Activated CD8-positive, alpha-beta memory T cell treated with anti-CD3 and anti-CD28 coated beads, Interleukin-2, amount 50 U/mL, for 1 hour (primary cell): ENCODE measurements around the gene TMEM243.
"Not testable (repeated sequence)": the region's sequence is repeated elsewhere in the genome, so short reads cannot be mapped to it uniquely, and the experiment has no call there.

Experiments
- DNase-seq: peaks from one replicate; pipeline ENCODE4 v3.0.0-alpha.2; 2020; ENCODE audit errors: extremely low read depth

The TMEM243 gene, protein sequence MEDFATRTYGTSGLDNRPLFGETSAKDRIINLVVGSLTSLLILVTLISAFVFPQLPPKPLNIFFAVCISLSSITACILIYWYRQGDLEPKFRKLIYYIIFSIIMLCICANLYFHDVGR

DNA sequence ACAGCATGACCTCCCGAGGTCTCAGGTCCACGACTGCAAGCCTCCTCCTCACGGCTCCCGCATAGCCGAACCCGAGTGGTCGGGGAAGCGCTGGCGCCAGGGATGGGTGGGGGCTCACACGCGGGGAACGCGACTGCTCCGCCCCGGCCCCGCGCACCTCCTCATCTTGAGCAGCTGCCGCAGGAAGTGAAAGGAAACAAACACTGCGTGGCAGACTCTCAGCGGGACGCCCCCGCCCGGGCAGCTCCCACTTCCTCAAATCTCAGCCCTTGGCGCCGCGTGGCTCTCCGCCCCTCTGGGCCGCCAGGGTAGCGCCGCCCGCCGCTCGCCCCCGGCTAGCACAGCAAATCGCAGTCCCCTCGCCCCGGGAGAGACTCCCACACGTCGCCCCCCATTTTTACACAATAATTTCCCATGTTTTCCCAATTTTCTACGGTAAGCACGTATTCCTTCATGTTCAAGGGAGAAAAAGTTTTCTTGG is at the start of gene TMEM243:
Gene TMEM243, minus strand, starts transcription at position 188 of the 481 bp plus-strand sequence. CDS start 229 bp downstream, outside the sequence.
- DNase-seq: peak; percentile 66

DNA sequence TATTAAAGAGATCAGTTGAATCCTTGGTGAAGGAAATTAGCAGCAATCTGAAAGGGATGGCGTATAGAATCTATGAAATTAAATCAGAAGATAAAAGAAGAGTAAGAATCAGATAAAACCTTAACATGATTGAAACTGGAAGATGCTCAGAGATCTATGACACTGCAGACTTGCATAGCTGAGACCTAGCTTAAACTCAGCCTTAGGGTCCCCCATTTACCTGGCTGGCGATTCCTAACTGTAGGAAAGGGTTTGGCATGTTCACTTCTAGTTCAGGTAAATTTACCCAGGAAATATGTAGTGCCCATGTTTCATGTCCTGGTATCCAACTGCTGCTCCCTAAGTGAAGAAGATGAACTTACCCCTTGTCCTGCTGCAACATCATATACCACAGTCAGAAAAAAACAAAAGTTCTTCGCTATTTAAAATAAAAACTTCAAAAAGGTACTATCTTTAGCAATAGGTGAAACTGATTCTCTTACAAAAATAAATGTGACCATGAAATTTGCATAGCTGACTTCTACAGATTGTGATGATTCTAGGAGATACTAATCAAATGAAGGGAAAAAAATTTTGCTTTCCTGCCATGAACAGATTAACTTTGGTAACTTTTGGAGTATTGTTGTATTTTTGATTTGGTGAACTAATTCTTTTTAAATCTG is 47.8 kb upstream of the TMEM243 start:
- DNase-seq: no peak

DNA sequence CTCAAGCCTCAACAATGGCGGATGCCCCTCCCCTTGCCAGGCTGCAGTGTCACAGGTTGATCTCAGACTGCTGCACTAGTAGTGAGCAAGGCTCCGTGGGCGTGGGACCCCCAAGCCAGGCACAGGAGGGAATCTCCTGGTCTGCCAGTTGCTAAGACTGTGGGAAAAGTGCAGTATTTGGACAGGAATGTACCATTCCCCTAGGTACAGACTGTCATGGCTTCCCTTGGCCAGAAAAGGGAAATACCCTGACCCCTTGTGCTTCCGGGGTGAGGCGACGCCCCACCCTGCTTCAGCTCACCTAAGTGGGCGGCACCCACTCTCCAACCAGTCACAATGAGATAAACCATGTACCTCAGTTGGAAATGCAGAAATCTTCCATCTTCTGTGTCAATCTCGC is 44.0 kb upstream of the TMEM243 start:
- no peak for DNase-seq

DNA sequence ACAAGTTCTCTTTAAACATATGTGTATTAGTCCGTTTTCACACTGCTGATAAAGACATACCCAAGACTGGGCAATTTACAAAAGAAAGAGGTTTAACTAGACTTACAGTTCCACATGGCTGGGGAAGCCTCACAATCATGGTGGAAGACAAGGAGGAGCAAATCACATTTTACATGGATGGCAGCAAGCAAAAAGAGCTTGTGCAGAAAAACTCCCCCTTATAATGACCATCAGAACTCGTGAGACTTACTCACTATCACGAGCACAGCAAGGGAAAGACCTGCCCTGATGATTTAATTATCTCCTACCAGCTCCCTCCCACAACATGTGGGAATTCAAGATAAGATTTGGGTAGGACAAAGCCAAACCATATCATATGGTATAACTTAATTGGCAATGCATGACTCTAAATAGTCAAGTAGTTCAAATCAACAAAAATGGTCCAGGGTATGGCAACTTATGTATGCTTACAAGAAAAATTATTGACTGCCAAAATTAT is 34.1 kb upstream of the TMEM243 start:
- DNase-seq: no peak

DNA sequence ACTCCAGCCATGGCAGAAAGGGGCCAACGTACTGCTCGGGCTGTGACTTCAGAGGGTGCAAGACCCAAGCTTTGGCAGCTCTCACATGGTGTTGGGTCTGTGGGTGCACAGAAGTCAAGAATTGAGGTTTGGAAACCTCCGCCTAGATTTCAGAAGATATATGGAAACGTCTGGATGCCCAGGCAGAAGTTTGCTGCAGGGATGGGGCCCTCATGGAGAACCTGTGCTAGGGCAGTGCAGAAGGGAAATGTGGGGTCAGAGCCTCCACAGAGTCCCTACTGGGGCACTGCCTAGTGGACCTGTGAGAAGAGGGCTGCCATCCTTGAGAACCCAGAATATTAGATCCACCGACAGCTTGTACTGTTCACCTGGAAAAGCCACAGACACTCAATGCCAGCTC is 26.1 kb upstream of the TMEM243 start:
- DNase-seq: not testable (repeated sequence)

DNA sequence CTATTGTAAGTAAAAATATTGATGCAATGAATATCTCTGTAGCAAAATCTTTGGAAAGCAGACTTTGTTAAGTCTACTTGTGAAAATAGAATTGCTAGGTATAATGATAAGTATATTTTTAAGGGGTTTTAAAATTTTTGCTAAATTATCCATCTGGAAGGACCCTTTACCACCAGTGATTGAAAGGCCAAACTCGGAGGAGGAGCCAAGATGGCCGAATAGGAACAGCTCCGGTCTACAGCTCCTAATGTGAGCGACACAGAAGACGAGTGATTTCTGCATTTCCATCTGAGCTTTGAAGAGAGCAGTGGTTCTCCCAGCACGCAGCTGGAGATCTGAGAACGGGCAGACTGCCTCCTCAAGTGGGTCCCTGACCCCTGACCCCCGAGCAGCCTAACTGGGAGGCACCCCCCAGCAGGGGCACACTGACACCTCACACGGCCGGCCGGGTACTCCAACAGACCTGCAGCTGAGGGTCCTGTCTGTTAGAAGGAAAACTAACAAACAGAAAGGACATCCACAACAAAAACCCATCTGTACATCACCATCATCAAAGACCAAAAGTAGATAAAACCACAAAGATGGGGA is 19.0 kb upstream of the TMEM243 start:
- DNase-seq: not testable (repeated sequence)

DNA sequence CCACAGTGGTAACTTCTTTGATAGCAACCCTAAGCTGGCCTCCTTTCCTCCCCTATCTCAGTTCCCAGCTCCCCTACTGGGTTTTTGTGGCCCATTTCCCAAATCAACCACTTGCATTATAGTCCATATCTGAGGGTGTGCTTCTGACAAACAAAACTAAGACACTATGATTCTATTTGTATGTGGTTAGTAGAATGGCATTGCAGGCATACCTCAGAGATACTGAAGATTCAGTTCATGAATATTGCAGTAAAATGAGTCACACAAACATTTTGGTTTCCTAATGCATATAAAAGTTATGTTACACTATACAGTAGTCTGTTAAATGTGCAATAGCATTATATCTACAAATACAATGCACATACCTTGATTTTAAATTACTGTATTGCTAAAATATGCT is 15.4 kb upstream of the TMEM243 start:
- DNase-seq: no peak

DNA sequence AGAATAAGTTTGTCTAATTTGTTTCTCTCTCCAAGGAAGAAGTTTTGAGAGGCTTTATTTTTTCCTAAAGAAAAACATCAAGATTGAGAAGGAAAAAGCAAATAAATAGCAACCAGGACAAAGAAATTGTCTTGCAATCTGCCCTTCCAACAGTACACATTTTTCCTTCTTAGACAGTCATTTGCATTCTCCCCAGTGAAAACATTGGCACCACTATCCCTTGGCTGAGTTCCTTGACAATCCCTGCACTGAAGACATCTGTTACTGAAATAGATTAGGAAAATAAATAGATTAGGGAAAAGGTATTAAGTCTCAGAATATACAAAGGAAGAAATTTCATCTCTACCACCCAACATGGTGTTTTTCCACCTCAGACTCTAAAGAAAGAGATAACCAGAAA is 12.2 kb upstream of the TMEM243 start:
- no peak for DNase-seq

- DNase-seq: no peak
These were observed 11.7 kb upstream of the TMEM243 start for GRCh38 chr7:87231258-87231657.

GRCh38 chr7:87226495-87226894 is 7.0 kb upstream of the TMEM243 start:
- DNase-seq: no peak

- no peak for DNase-seq
These were observed 6.2 kb upstream of the TMEM243 start for GRCh38 chr7:87225696-87226095.

- no peak for DNase-seq
These were observed 4.1 kb upstream of the TMEM243 start for GRCh38 chr7:87223666-87224065.

DNA sequence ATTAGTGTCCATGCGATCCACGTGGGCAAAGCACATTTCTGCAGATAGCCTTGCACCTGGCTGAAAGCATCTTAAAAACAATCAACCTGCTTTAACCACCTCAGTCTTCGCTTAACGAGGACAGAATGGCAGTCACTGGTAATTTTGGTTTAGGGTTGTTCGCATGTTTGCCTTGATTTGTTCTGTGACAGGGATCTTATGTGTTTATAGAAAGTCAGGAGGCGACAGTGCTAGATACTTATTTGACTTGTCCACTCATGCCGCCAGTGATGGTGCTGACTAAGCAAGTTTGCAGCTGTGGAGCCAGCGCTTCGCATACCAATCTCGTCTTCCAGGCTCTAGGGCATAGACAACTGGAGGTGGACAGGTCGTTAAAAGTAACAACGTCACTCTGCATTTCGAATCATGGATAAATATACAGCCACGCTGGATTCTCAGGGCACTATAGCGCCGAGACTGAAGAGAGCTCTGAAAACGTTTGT is 1.2 kb upstream of the TMEM243 start:
- DNase-seq: no peak

GRCh38 chr7:87220026-87220733 is 648 bp upstream of the TMEM243 start:
- DNase-seq: no peak

GRCh38 chr7:87218796-87219544 is 562 bp downstream of the TMEM243 start:
- DNase-seq: no peak

DNA sequence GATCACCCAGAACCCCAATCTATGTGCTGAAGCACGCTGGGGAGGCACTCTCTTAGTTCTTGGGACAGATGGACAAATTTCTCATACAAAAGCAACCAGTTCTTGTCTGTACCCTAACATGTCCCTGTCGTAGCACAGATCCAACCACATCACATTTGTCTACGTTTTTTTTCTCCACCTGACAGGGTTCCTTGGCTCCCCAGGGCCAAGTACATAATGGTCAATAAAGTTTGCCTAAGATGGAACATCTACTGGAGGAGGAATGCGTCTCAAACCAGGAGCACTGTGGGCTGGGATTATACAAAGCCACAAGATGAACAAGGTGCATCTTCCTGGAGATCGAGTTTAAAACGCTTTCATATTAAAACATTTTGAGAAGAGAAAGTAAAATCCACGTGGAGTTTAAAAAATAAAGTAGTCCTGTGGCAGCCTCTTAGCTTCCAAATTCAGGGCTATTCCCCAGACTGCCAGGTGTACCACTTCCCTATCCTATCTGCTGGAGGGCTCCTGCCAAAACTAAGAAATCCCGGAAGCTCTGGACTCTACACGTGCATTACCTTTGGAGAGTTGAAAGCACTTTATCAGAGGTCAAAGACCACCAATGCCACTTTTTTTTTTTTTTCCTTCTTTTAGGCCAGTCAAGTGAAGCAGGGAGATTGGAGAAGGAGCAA is 1.4 kb downstream of the TMEM243 start:
- DNase-seq: no peak

GRCh38 chr7:87216701-87217508 is 2.6 kb downstream of the TMEM243 start:
- DNase-seq: no peak

DNA sequence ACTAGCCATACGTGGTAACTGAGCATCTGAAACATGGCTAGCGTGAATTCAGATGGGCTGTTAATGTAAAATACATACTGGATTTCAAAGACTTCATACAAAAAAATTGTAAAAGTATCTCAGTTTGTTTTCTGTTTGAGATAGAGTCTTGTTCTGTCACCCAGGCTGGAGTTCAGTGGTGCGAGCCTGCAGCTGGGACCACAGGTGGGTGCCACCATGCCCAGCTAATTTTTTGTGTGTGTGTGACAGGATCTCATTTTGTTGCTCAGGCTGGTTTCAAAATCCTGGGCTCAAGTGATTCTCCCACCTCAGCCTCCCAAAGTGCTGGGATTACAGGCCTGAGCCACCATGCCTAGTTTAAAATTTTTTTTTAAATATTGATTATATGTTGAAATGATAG is 4.5 kb downstream of the TMEM243 start:
- no peak for DNase-seq

- DNase-seq: no peak
These were observed 5.7 kb downstream of the TMEM243 start for GRCh38 chr7:87213811-87214210.

GRCh38 chr7:87213252-87213651 is 6.3 kb downstream of the TMEM243 start:
- no peak for DNase-seq
